C4-2B (cell line): ENCODE results near the gene ARSA.

Experiments
- CTCF ChIP-seq: fragments of 450-650 bp; conservative IDR thresholded peaks from 2 replicates; pipeline ENCODE4 v1.5.1; 2017; ENCODE audit warnings: mild to moderate bottlenecking
- ZFX ChIP-seq: fragments of 450-650 bp; IDR thresholded peaks from 2 replicates; pipeline ENCODE4 v1.6.1; 2017

GRCh38 chr22:50601669-50602337 lies 26.1 kb downstream of the ARSA start:
- TF ChIP-seq CTCF (no peak), ZFX (no peak)
